Measurements from ENCODE around the gene DPYSL5.

DNA sequence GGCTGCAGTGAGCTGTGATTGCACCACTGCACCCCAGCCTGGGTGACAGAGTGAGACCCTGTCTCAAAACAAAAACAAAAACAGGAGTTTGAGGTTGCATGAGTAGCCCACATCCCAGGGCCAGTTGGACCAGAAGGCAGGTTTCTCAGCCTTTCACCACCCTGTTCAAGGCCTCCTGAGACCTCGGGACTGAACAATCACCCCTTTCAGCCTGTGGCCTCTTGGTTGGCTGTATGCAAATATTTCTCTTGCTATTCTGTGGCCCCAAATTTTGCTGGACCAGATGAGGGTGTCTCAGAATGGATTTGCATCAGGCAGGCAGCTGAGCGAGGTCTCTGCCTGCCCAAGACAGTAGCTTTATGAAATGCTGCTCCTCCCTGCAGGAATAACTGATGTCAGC lies 56.9 kb downstream of the DPYSL5 start:
- TF ChIP-seq, protein P1, sequence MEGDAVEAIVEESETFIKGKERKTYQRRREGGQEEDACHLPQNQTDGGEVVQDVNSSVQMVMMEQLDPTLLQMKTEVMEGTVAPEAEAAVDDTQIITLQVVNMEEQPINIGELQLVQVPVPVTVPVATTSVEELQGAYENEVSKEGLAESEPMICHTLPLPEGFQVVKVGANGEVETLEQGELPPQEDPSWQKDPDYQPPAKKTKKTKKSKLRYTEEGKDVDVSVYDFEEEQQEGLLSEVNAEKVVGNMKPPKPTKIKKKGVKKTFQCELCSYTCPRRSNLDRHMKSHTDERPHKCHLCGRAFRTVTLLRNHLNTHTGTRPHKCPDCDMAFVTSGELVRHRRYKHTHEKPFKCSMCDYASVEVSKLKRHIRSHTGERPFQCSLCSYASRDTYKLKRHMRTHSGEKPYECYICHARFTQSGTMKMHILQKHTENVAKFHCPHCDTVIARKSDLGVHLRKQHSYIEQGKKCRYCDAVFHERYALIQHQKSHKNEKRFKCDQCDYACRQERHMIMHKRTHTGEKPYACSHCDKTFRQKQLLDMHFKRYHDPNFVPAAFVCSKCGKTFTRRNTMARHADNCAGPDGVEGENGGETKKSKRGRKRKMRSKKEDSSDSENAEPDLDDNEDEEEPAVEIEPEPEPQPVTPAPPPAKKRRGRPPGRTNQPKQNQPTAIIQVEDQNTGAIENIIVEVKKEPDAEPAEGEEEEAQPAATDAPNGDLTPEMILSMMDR (IDR thresholded peaks at IDR 0.05; ENCODE audit: low read length): no peak
- no peak for TF ChIP-seq EZH2 (IDR thresholded peaks at IDR 0.05; ENCODE audit: borderline replicate concordance, low read length)
